Endothelial cell of umbilical vein (primary cell): ENCODE results near the gene CPNE5. TPM values are rescaled to one million over a fixed set of nuclear protein-coding genes. Genes with fewer than 3 reads are reported as not detected.

ENCODE experiments used
- BruUV-seq: library from RNA; stranded (reverse); fragments of 400-500 nt; replicated peaks from 2 replicates; lab custom pipeline; 2021; lab: Mats Ljungman, UMichigan
- CTCF ChIA-PET: fragments of 300-600, 350-600 bp; sonication (Branson Sonifier 250); formaldehyde crosslinking; loops from one replicate; lab custom pipeline; 2021; ENCODE audit warnings: antibody characterized with exemption, inconsistent platforms; lab: Charles Lee
- POLR2A ChIA-PET: fragments of 300-600, 350-600 bp; sonication (Branson Sonifier 250); formaldehyde crosslinking; loops from one replicate; lab custom pipeline; 2021; ENCODE audit warnings: antibody characterized with exemption, inconsistent platforms; lab: Charles Lee
- DNase-seq: peaks from one replicate; pipeline ENCODE4 v3.0.0-alpha.2; 2011; ENCODE audit warnings: low read depth, low spot score
- FAIRE-seq: peaks from 2 replicates; lab custom pipeline; 2011; peaks lifted over from hg19 to GRCh38; lab: Jason Lieb, UNC
- H2AFZ ChIP-seq: 2 replicates; pipeline ENCODE4 v1.6.0; 2012; ENCODE audit warnings: low read depth, low read length, control low read depth, inconsistent platforms
- H3K27ac ChIP-seq: 2 replicates; pipeline ENCODE4 v1.5.1; 2011; ENCODE audit warnings: low read depth, mild to moderate bottlenecking, control low read depth, low read length, moderate library complexity; ENCODE audit not compliant: insufficient read depth
- H3K27me3 ChIP-seq, 2 experiments: 2 replicates each; pipeline versions ENCODE4 v1.6.0 to v1.6.1; 2011; ENCODE audit warnings: low read length in 2 of 2, mixed read lengths in 1 of 2; ENCODE audit not compliant: control insufficient read depth in 2 of 2, insufficient read depth in 2 of 2
- H3K36me3 ChIP-seq, 2 experiments: 2 replicates in 1 of 2; 3 replicates in 1 of 2; pipeline ENCODE4 v1.5.1; 2011; ENCODE audit warnings: low read length in 2 of 2, mild to moderate bottlenecking in 1 of 2, moderate library complexity in 1 of 2; ENCODE audit not compliant: control insufficient read depth in 2 of 2, insufficient read depth in 2 of 2; ENCODE audit errors: extremely low read depth in 1 of 2
- H3K4me1 ChIP-seq: 3 replicates; pipeline ENCODE4 v1.5.1; 2011; ENCODE audit warnings: mild to moderate bottlenecking, low read length; ENCODE audit not compliant: control insufficient read depth, insufficient read depth; ENCODE audit errors: extremely low read depth
- H3K4me2 ChIP-seq: 2 replicates; pipeline ENCODE4 v1.6.1; 2011; ENCODE audit warnings: low read length, control low read depth, mixed read lengths; ENCODE audit not compliant: insufficient read depth
- H3K4me3 ChIP-seq, 3 experiments: fragments of 200-600 bp in 1 of 3; sonication (generic), shearing (Covaris generic) in 1 of 3; replicated peaks in 1 of 3; 2 replicates each; pipeline ENCODE4 v1.5.1; 2011 to 2016; ENCODE audit warnings: control low read depth in 3 of 3, low read length in 3 of 3, mild to moderate bottlenecking in 2 of 3, inconsistent platforms in 1 of 3, low read depth in 1 of 3, moderate library complexity in 1 of 3; ENCODE audit not compliant: insufficient read depth in 1 of 3
- H3K79me2 ChIP-seq: 2 replicates; pipeline ENCODE4 v1.6.0; 2012; ENCODE audit warnings: low read length, inconsistent platforms; ENCODE audit not compliant: control insufficient read depth, insufficient read depth
- H3K9ac ChIP-seq: replicated peaks from 2 replicates; pipeline ENCODE3; 2011; ENCODE audit warnings: low read length, control low read depth; ENCODE audit not compliant: insufficient read depth; ENCODE audit errors: extremely low read depth
- H3K9me1 ChIP-seq: replicated peaks from 3 replicates; pipeline ENCODE4 v1.6.0; 2011; ENCODE audit warnings: mild to moderate bottlenecking, low read length; ENCODE audit not compliant: control insufficient read depth, insufficient read depth; ENCODE audit errors: extremely low read depth
- H3K9me3 ChIP-seq: replicated peaks from 2 replicates; pipeline ENCODE4 v1.5.1; 2012; ENCODE audit warnings: low read length, inconsistent platforms; ENCODE audit not compliant: control insufficient read depth, insufficient read depth
- H4K20me1 ChIP-seq: replicated peaks from 2 replicates; pipeline ENCODE3; 2011; ENCODE audit warnings: mild to moderate bottlenecking, low read length; ENCODE audit not compliant: control insufficient read depth, insufficient read depth; ENCODE audit errors: extremely low read depth
- FOS ChIP-seq: IDR thresholded peaks from 2 replicates; pipeline ENCODE4 v1.6.1; 2011; ENCODE audit warnings: mild to moderate bottlenecking, low read length, moderate library complexity, borderline replicate concordance; ENCODE audit not compliant: insufficient read depth
- dilution Hi-C: fragments of 300-500 bp; cut with MboI; formaldehyde crosslinking; loops from one replicate; pipeline ENCODE4 v1.15.0; 2019; ENCODE audit warnings: low sequenced_read_pairs; ENCODE audit not compliant: extremely low pct_ligation_motif_present
- intact Hi-C: fragments of 100-400 bp; cut with micrococcal nuclease; formaldehyde crosslinking; loops from one replicate; pipeline ENCODE4 v1.10.0; 2022
- polyA plus RNA-seq, 4 experiments: library from polyadenylated mRNA; depleted of rRNA in 3 of 4; stranded (reverse) in 3 of 4; unstranded in 1 of 4; fragments of >200 nt; gene quantifications; 2 replicates each; pipeline versions ENCODE4 v1.2.1 to v1.2.3, GENCODE V29; 2011 to 2012; ENCODE audit warnings: missing spikeins in 1 of 4
- total RNA-seq: library from RNA; stranded (reverse); gene quantifications from 2 replicates; pipeline ENCODE4 v1.2.3, GENCODE V29; 2021
- TF ChIP-seq, protein P1 (sequence below), 2 donors: IDR thresholded peaks; 1 replicate in 1 of 2; 2 replicates in 1 of 2; pipeline ENCODE4 v1.5.1; 2011; ENCODE audit warnings: low read length in 2 of 2, mild to moderate bottlenecking in 2 of 2, moderate library complexity in 2 of 2, control low read depth in 1 of 2, inconsistent platforms in 1 of 2, low read depth in 1 of 2; ENCODE audit not compliant: insufficient read depth in 1 of 2; ENCODE audit errors: extremely low read depth in 1 of 2

Gene CPNE5
- total and polyA plus RNA-seq, 2 donors (not counting 3 experiments of a cell fraction or from before 2014, with no cell fraction given) = 18.8 to 49.4 TPM

- H3K27me3 ChIP-seq = no peaks in the 10 kb centered on the region
- FAIRE-seq (peak; percentile 91), DNase-seq (peak; percentile 68)
- peak overlapping the region; percentile 41 for H3K4me2 ChIP-seq
- peak overlapping the region; percentile 74 for H2AFZ ChIP-seq
- H3K79me2 ChIP-seq = no peaks in the 10 kb centered on the region
- no TSS peak for BruUV-seq
- TF ChIP-seq, protein P1, sequence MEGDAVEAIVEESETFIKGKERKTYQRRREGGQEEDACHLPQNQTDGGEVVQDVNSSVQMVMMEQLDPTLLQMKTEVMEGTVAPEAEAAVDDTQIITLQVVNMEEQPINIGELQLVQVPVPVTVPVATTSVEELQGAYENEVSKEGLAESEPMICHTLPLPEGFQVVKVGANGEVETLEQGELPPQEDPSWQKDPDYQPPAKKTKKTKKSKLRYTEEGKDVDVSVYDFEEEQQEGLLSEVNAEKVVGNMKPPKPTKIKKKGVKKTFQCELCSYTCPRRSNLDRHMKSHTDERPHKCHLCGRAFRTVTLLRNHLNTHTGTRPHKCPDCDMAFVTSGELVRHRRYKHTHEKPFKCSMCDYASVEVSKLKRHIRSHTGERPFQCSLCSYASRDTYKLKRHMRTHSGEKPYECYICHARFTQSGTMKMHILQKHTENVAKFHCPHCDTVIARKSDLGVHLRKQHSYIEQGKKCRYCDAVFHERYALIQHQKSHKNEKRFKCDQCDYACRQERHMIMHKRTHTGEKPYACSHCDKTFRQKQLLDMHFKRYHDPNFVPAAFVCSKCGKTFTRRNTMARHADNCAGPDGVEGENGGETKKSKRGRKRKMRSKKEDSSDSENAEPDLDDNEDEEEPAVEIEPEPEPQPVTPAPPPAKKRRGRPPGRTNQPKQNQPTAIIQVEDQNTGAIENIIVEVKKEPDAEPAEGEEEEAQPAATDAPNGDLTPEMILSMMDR (IDR thresholded peaks at IDR 0.05; ENCODE audit: extremely low read depth in 1 of 2, insufficient read depth in 1 of 2, low read depth in 1 of 2, low read length in 2 of 2) = peak in 1 of 2 donors; percentile 27
- no peak for TF ChIP-seq FOS
- peaks cover 31% of the 10 kb centered on the region for H3K4me1 ChIP-seq
- dilution Hi-C loops (no loop called here), intact Hi-C loops (no loop called here)
- no peaks in the 10 kb centered on the region for H4K20me1 ChIP-seq
- no peak overlapping the region for H3K27ac ChIP-seq
- H3K9me1 ChIP-seq = no peaks in the 10 kb centered on the region
- CTCF ChIA-PET = interaction anchor here (0.9 to 2.9 kb wide), 8 partner anchors 10 to 124 kb away, joined by 3 to 22 read pairs (median 4); no protein-coding TSS in a partner anchor
- no peak overlapping the region for H3K9ac ChIP-seq
- no peaks in the 10 kb centered on the region for H3K9me3 ChIP-seq
- no peaks in the 10 kb centered on the region for H3K36me3 ChIP-seq
- H3K4me3 ChIP-seq = no peak overlapping the region
- POLR2A ChIA-PET = interaction anchor here (0.6 kb wide), 1 partner anchor 24 kb away, joined by 3 read pairs; no protein-coding TSS in a partner anchor
These were observed 103.9 kb downstream of the CPNE5 start for GRCh38 chr6:36735110-36736071.
